Heart right ventricle (tissue), 16 donors: ENCODE results near the gene IMMP2L. TPM values are rescaled to one million over a fixed set of nuclear protein-coding genes. Genes with fewer than 3 reads are reported as not detected.

Experiments
- ATAC-seq, 8 donors: fragments of 200-7000 bp; cut with Tn5 transposase; one replicate each; pipeline ENCODE4 v1.9.1; 2020; ENCODE audit warnings: mild to moderate bottlenecking in 8 of 8, moderate library complexity in 8 of 8, moderate number of reproducible peaks in 1 of 8
- DNase-seq, 2 donors: peaks; one replicate each; pipeline ENCODE4 v3.0.0-alpha.2; 2020
- H3K27ac ChIP-seq, 10 donors: fragments of 200-600 bp; sonication (generic) in 2 of 10; one replicate each; pipeline versions ENCODE4 v1.5.0 to v1.8.0; 2020 to 2022; ENCODE audit warnings: mild to moderate bottlenecking in 3 of 10
- H3K27me3 ChIP-seq, 7 donors: fragments of 200-600 bp; one replicate each; pipeline ENCODE4 v1.8.0; 2021 to 2022; ENCODE audit warnings: mild to moderate bottlenecking in 2 of 7
- H3K36me3 ChIP-seq, 9 donors: fragments of 200-600 bp; sonication (generic) in 1 of 9; one replicate each; pipeline versions ENCODE4 v1.5.0 to v1.8.0; 2020 to 2022; ENCODE audit warnings: mild to moderate bottlenecking in 2 of 9
- H3K4me1 ChIP-seq, 9 donors: fragments of 200-600 bp; sonication (generic) in 1 of 9; one replicate each; pipeline versions ENCODE4 v1.5.0 to v1.8.0; 2020 to 2022; ENCODE audit warnings: mild to moderate bottlenecking in 4 of 9
- H3K4me3 ChIP-seq, 10 donors: fragments of 200-600 bp; sonication (generic) in 2 of 10; one replicate each; pipeline versions ENCODE4 v1.5.0 to v1.8.0; 2020 to 2022; ENCODE audit warnings: mild to moderate bottlenecking in 7 of 10, moderate library complexity in 2 of 10
- H3K9me3 ChIP-seq, 11 donors: fragments of 200-600 bp in 10 of 11; sonication (generic) in 2 of 11; one replicate each; pipeline versions ENCODE4 v1.5.0 to v1.8.0; 2013 to 2022; ENCODE audit warnings: mild to moderate bottlenecking in 2 of 11, control low read depth in 1 of 11, moderate library complexity in 1 of 11
- CTCF ChIP-seq, 9 donors: fragments of 200-600 bp; sonication (generic) in 2 of 9; IDR thresholded peaks; one replicate each; pipeline versions ENCODE4 v1.5.0 to v1.8.0; 2021 to 2022; ENCODE audit warnings: antibody characterized with exemption in 9 of 9, mild to moderate bottlenecking in 5 of 9, moderate library complexity in 1 of 9
- WGBS, 2 donors: extraction: QIAGEN DNeasy Blood & Tissue Kit; methylation state at CpG; one replicate each; pipeline ENCODE4 v1.1.7; 2013; ENCODE audit warnings: inconsistent platforms in 1 of 2; 5-methylcytosine and 5-hydroxymethylcytosine counted together
- intact Hi-C, 10 donors: fragments of 100-400 bp; cut with DNase I; formaldehyde crosslinking; loops; one replicate each; pipeline versions ENCODE4 v1.11.1 to v1.14.2; 2022
- polyA plus RNA-seq, 2 donors: library from polyadenylated mRNA; stranded (reverse); fragments of 200-250 nt; gene quantifications; one replicate each; pipeline ENCODE4 v1.2.3, GENCODE V29; 2013
- total RNA-seq, 10 donors: library from RNA; stranded (reverse); fragmentation: NEBNext Ultra II Directional in 3 of 10; extraction: Animal tissue kit (Norgen Biotek cat#: 25700) in 3 of 10; gene quantifications; one replicate each; pipeline versions ENCODE4 v1.2.1 to v1.2.4, GENCODE V29; 2021 to 2023
- donor health status: Arrhythmogenic right ventricular cardiomyopathy.
- donor health status: ischemic (EF 13 %, LVEDD 7.1; RV severe dilation, severe dysfunction).
- donor health status: healthy with polysubstance abuse.
- donor health status: DM: no; HTN: yes; CAD: no.
- donor health status: DM: no; HTN: no; CAD: no.
- donor health status: ischemic (EF 25% LVEDD 6.9; RV normal size, moderate dysfunction).
- donor health status: ischemic (EF 25% LVEDD 5.7; RV mildly dilated, moderate dysfunction).
- donor health status: healthy.
- donor health status: DM: yes; HTN: yes; CAD: no.
- donor health status: Ischemic cardiomyopathy.
- donor health status: ischemic (EF 35%, LVEDD 5.7; RV mildly dilated, moderate dysfunction).
- donor health status: nonischemic (EF 11% LVEDD 7.7; RV severe dilation, severe dysfunction).
- donor health status: DM: yes; HTN: yes; CAD: no.
- donor health status: PGD.
- donor health status: ischemic (EF 29% LVEDD 5.4; RV normal size, mild dysfunction).
- donor health status: nonischemic (EF 23%, LVEDD 6.1; RV moderate dilation, normal function).

The IMMP2L gene
- total and polyA plus RNA-seq, 12 donors = 4.3 to 20.8 (median 17.3) TPM

- Histone ChIP-seq H3K4me1 (no peaks in the 10 kb centered on the region), H3K9me3 (no peaks in the 10 kb centered on the region), H3K27ac (no peak overlapping the region), H3K36me3 (no peaks in the 10 kb centered on the region), H3K27me3 (no peaks in the 10 kb centered on the region), H3K4me3 (no peak overlapping the region)
- ATAC-seq (no peak), DNase-seq (no peak)
- TF ChIP-seq CTCF (IDR thresholded peaks at IDR 0.05) = no peak
- 99 to 100% methylated on average over 1 of the region's 1 CpG for WGBS, 2 donors
- intact Hi-C loops = no loop called here
Observed at GRCh38 chr7:111513566-111513965, 48.7 kb downstream of the IMMP2L start.

- Histone ChIP-seq H3K4me1 (no peaks in the 10 kb centered on the region), H3K9me3 (no peaks in the 10 kb centered on the region), H3K27me3 (no peaks in the 10 kb centered on the region), H3K27ac (no peak overlapping the region), H3K4me3 (no peak overlapping the region), H3K36me3 (no peaks in the 10 kb centered on the region)
- DNase-seq = no peak
- no peak for TF ChIP-seq CTCF (IDR thresholded peaks at IDR 0.05)
- intact Hi-C loops = no loop called here
- WGBS, 2 donors = 95 to 97% methylated on average over 4 of the region's 4 CpGs
- ATAC-seq = no peak
Observed at GRCh38 chr7:111511845-111512244, 50.4 kb downstream of the IMMP2L start.

GRCh38 chr7:111510584-111511378 is 51.5 kb downstream of the IMMP2L start:
- WGBS, 2 donors = 88 to 89% methylated on average over 3 of the region's 3 CpGs

GRCh38 chr7:111510062-111510461 is 52.2 kb downstream of the IMMP2L start:
- H3K4me1 ChIP-seq = no peaks in the 10 kb centered on the region
- DNase-seq = no peak
- H3K9me3 ChIP-seq = peaks cover 0 to 8% (median 0%) of the 10 kb centered on the region in 11 donors
- intact Hi-C loops = no loop called here
- WGBS, 2 donors = 94 to 98% methylated on average over 4 of the region's 4 CpGs
- no peak overlapping the region for H3K27ac ChIP-seq
- no peak overlapping the region for H3K4me3 ChIP-seq
- no peaks in the 10 kb centered on the region for H3K36me3 ChIP-seq
- no peak for TF ChIP-seq CTCF (IDR thresholded peaks at IDR 0.05)
- H3K27me3 ChIP-seq = no peaks in the 10 kb centered on the region
- no peak for ATAC-seq

More at GRCh38 chr7:111510584-111511378, 51.5 kb downstream of the IMMP2L start:
- Histone ChIP-seq H3K27ac (no peak overlapping the region), H3K36me3 (no peaks in the 10 kb centered on the region), H3K9me3 (peaks cover 0 to 3% (median 0%) of the 10 kb centered on the region in 11 donors), H3K4me1 (no peaks in the 10 kb centered on the region), H3K4me3 (no peak overlapping the region), H3K27me3 (no peaks in the 10 kb centered on the region)
- ATAC-seq = no peak
- intact Hi-C loops = no loop called here
- no peak for DNase-seq
- TF ChIP-seq CTCF (IDR thresholded peaks at IDR 0.05) = no peak
